GM12865 (cell line): ENCODE measurements around the gene GFER.

Experiments
- DNase-seq: peaks from one replicate; pipeline ENCODE4 v3.0.0; 2010; ENCODE audit warnings: low read depth
- H3K4me3 ChIP-seq: 2 replicates; pipeline ENCODE4 v1.5.1; 2011; ENCODE audit warnings: mild to moderate bottlenecking, low read depth, low read length, control low read depth
- TF ChIP-seq, protein P1 (sequence below): IDR thresholded peaks from 2 replicates; pipeline ENCODE4 v1.5.1; 2011; ENCODE audit warnings: low read length, control low read depth, low read depth, inconsistent platforms; ENCODE audit not compliant: insufficient read depth; ENCODE audit errors: missing control alignments

GFER gene

DNA sequence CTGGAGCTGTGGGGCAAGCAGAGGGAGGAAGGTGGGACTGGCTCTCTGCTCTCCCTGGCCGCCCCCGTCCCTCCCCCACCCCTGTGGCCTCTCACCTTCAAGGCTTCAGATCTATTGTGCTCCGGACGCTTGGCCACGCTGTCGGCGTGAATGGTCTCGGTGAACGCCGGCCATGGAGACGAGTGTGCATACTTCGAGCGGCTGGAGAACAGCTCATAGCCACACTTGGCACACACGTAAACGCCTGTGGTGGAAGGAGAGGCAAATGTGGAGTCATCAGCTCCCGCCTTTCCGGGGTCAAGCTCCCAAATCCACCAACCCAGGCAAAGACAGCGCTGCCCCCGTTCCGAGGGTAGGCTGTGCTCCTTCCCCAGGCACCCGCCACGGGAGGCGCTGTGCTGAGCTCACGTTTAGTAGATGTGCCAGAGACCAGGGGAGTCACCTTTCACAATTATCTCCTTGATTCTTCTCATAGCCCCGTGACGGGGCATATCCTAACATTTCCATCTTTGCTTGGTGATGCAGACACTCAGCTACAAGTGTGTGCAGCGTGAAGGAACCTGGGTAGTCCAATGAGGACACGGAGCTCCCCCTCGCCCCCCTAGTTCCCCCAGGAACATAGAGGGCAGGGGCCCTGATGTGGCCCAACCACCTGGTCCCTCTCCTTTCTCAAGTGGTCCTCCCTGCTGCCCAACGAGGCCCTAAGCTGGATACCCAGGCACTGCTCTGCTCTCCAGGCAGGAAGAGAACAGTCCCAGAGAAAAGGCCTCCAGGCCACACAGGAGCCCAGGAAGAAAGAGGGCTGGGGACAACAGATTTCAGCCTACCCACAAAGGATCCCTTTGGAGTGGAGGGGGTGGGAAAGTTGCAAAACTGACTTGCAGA lies 42.6 kb upstream of the GFER start:
- H3K4me3 ChIP-seq = peak overlapping the region; percentile 82
- TF ChIP-seq, protein P1, sequence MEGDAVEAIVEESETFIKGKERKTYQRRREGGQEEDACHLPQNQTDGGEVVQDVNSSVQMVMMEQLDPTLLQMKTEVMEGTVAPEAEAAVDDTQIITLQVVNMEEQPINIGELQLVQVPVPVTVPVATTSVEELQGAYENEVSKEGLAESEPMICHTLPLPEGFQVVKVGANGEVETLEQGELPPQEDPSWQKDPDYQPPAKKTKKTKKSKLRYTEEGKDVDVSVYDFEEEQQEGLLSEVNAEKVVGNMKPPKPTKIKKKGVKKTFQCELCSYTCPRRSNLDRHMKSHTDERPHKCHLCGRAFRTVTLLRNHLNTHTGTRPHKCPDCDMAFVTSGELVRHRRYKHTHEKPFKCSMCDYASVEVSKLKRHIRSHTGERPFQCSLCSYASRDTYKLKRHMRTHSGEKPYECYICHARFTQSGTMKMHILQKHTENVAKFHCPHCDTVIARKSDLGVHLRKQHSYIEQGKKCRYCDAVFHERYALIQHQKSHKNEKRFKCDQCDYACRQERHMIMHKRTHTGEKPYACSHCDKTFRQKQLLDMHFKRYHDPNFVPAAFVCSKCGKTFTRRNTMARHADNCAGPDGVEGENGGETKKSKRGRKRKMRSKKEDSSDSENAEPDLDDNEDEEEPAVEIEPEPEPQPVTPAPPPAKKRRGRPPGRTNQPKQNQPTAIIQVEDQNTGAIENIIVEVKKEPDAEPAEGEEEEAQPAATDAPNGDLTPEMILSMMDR = no peak
- DNase-seq = no peak

DNA sequence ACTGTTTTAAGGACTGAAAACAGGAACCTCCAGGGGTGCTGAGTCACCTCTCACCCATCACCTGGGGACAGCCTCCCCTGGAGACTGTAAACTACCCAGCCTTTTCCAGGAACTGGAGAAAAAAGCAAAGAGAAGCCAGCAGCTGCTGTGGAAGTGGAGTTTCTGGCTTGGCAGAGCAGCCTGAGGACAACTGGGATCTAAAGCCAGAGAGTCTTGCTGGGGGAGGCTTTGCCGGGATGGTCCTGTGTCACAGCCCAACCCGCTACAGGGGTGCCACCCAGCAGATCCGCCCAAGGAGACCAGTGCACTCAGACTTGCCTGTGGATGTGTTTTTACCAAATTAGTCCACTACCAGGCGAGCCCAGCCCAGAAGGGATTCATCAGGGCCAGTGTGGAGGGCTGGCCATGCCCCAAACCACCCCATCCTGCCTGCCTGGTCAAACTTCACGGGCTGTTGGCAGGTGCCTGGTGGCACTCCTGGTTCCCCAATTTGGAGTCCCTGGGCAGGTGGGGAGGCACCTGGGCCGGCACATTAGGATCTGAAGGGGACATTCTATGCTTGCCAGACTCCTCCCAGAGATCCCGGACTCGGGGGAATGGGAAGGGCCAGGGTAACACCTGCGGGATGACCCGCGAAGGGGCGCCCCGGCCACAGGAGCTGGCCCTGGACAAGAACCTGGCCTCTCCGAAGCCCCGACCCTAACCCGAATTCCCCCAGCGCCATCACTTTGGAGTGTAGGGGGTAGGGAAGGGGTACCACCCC lies 41.8 kb upstream of the GFER start:
- no peak for DNase-seq
- peak overlapping the region; percentile 82 for H3K4me3 ChIP-seq
- TF ChIP-seq, protein P1 = no peak

DNA sequence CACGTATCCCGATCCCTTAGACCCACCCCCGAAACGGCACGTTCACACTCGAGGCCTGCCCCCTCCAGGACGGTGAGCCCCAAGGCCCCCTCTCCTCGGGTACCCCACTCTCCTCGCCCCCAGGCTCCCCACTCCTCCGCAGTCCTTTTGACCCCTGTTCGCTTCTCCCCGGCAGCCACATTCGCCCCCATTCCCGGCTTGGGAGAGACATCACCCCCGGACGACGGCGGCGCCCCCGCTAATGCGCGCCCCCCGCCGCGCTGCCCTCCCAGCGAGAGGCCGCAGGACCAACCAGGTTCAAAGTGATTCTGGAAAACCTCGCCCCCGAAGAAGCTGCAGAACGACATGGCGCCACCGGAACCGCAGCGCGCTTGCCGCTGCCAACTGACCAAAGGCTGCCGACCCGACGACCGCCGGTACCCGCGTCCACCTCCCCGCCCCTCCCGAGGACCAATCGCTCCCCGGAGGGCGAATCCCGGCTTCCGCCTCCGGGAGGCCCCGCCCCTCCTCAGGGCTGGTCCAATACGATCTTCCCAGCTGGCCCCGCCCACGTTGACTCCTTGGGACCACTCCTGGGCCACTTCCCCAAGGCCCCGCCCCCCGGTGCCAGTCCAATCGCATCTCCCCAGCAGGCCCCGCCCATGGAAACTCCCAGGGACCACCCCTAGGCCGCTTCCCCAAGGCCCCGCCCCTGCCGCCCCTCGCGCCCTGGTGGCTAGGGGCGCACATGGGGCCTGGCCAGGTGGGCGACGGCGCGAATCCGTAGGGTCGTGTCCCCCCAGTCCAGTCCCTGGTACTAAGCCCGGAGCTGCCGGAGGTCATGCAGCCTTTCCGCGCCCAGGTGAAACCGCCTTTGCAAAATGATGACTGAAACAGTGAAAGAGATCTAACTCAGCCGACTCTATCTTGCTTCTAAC lies 40.9 kb upstream of the GFER start, which contains the start of gene MSRB1:
MSRB1 (minus strand) TSS at position 390 of the 917 bp plus-strand sequence; CDS start at position 347, 43 bp downstream.
- peak within 1 kb of the TSS; percentile 82 for H3K4me3 ChIP-seq
- peak; percentile 99 for DNase-seq
- TF ChIP-seq, protein P1 = no peak

DNA sequence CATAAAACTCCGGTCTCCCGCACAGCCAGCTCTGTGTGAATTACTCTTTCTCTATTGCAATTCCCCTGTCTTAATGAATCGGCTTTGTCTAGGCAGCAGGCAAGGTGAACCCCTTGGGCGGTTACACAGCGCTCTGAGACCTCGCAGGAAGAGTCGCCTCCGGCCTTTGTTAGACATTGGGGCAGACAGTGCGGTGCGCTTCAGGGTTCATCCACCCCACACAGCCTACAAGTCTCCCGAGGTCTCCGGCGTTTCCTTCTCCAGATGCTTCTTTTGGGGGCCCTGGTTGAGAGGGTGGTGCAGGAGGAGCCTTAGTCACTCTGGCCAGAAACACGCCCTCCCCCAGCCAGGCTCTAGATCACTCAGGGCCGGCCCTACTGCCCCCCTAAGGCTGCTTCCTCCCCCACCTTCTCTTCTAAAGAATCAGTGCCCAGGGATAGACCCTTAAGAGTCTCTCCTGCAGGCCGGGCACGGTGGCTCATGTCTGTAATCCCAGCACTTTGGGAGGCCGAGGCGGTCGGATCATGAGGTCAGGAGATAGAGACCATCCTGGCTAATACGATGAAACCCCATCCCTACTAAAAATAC lies 39.3 kb upstream of the GFER start:
- DNase-seq = no peak
- no peak overlapping the region for H3K4me3 ChIP-seq
- TF ChIP-seq, protein P1 = no peak

DNA sequence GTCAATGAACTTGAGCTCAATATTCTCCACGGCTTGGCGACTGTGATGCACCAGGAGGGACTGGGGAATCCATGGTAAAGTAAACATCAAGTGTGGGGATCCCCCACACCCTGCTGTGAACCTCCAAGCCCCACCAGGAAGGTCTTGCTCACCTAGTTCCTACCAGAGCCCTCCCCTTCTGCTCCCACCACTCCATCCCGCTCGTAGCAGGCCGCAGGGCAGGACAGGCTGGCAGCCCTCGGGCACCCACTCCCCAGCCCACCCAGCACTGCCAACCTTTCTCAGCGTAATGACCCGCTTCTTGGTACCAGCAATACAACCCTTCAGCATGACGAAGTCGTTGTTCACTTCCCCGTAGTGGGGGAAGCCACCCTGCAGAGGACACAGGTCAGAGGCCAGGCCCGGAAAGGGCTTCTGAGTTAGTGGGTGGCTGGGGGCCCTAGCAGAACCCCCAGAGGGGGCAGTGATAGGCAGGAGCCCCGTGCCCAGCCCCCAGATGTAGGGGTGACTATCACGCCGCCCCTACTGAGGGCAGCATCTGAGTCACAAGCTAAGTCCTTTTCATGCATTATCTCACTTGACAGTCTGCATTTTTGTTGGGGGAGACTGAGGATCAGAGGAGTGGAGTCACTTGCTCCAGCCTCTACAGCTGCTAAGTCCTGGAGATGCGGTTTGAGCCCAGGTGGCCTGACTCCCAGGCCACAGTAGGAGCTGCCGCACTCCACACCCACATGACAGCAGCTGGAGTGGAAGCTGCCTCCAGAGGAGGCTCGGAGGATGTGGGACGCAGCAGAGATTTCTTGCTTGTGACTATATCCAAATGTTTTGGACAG lies 38.2 kb upstream of the GFER start:
- no peak for DNase-seq
- H3K4me3 ChIP-seq = no peak overlapping the region
- TF ChIP-seq, protein P1 = no peak
